Neural cell (in vitro differentiated cells): ENCODE results near the gene BRD2. TPM values are rescaled to one million over a fixed set of nuclear protein-coding genes. Genes with fewer than 3 reads are reported as not detected.
A peak's percentile ranks its signal among the peaks of the same experiment; 100 is the strongest.

Experiments
- H2AFZ ChIP-seq: fragments of 200-600, 300-800 bp; sonication (generic), shearing (Covaris generic); 2 replicates; pipeline ENCODE4 v1.6.0; 2014; ENCODE audit warnings: low read depth, mild to moderate bottlenecking, antibody characterized with exemption, low read length, moderate library complexity
- H3F3A ChIP-seq: fragments of 200-600 bp; shearing (Covaris generic); 2 replicates; pipeline ENCODE4 v1.6.1; 2016; ENCODE audit warnings: mild to moderate bottlenecking, moderate library complexity, mixed read lengths, antibody characterized with exemption, low read length; ENCODE audit not compliant: insufficient read depth, poor library complexity, severe bottlenecking
- H3K27ac ChIP-seq: fragments of 200-600, 300-800 bp; sonication (generic), shearing (Covaris generic); 2 replicates; pipeline ENCODE4 v1.5.1; 2014; ENCODE audit warnings: mild to moderate bottlenecking, low read length, moderate library complexity
- H3K27me3 ChIP-seq: fragments of 300-800, 200-600 bp; sonication (generic), shearing (Covaris generic); 2 replicates; pipeline ENCODE4 v1.6.0; 2014; ENCODE audit warnings: mild to moderate bottlenecking, low read depth, low read length, moderate library complexity; ENCODE audit not compliant: insufficient read depth
- H3K36me3 ChIP-seq: fragments of 300-800, 200-600 bp; sonication (generic), shearing (Covaris generic); 2 replicates; pipeline ENCODE4 v1.5.1; 2014; ENCODE audit warnings: mild to moderate bottlenecking, antibody characterized with exemption, low read length, moderate library complexity; ENCODE audit not compliant: insufficient read depth
- H3K4me2 ChIP-seq: fragments of 300-800, 200-600 bp; sonication (generic), shearing (Covaris generic); 2 replicates; pipeline ENCODE4 v1.6.0; 2014; ENCODE audit warnings: mild to moderate bottlenecking, low read length
- H3K4me3 ChIP-seq: fragments of 300-800, 200-600 bp; sonication (generic), shearing (Covaris generic); 2 replicates; pipeline ENCODE4 v1.5.1; 2014; ENCODE audit warnings: mild to moderate bottlenecking, low read length, moderate library complexity
- H3K79me2 ChIP-seq: fragments of 200-600 bp; shearing (Covaris generic); replicated peaks from 2 replicates; pipeline ENCODE4 v1.6.0; 2014; ENCODE audit warnings: mild to moderate bottlenecking, low read length, moderate library complexity; ENCODE audit not compliant: insufficient read depth
- H3K9ac ChIP-seq: fragments of 300-800, 200-600 bp; sonication (generic), shearing (Covaris generic); 2 replicates; pipeline ENCODE4 v1.6.1; 2016; ENCODE audit warnings: mild to moderate bottlenecking, low read length, mixed read lengths
- H3K9me2 ChIP-seq: fragments of 200-600 bp; shearing (Covaris generic); 2 replicates; pipeline ENCODE4 v1.6.1; 2016; ENCODE audit warnings: mild to moderate bottlenecking, low read length, mixed read lengths; ENCODE audit not compliant: insufficient read depth
- H3K9me3 ChIP-seq: fragments of 200-600, 300-800 bp; sonication (generic), shearing (Covaris generic); 2 replicates; pipeline ENCODE4 v1.6.1; 2016; ENCODE audit warnings: mild to moderate bottlenecking, mixed run types, low read length, moderate library complexity, mixed read lengths
- H4K20me1 ChIP-seq: fragments of 200-600 bp; shearing (Covaris generic); 2 replicates; pipeline ENCODE4 v1.6.1; 2016; ENCODE audit warnings: mild to moderate bottlenecking, mixed run types; ENCODE audit not compliant: insufficient read depth
- EP300 ChIP-seq: fragments of 450-650 bp; conservative IDR thresholded peaks from 2 replicates; pipeline ENCODE4 v1.6.1; 2014; ENCODE audit warnings: antibody characterized with exemption, mild to moderate bottlenecking, moderate library complexity; ENCODE audit not compliant: poor library complexity, severe bottlenecking
- EZH2 ChIP-seq: fragments of 200-600, 300-800 bp; shearing (Covaris generic), sonication (generic); IDR thresholded peaks from 2 replicates; pipeline ENCODE4 v1.6.1; 2014; ENCODE audit warnings: antibody characterized with exemption, low read length, borderline replicate concordance, mild to moderate bottlenecking; ENCODE audit not compliant: insufficient read depth, poor library complexity, severe bottlenecking
- MXI1 ChIP-seq: fragments of 450-650 bp; conservative IDR thresholded peaks from 2 replicates; pipeline ENCODE4 v1.6.1; 2014; ENCODE audit warnings: antibody characterized with exemption, mild to moderate bottlenecking; ENCODE audit not compliant: poor library complexity, severe bottlenecking
- POLR2AphosphoS5 ChIP-seq: IDR thresholded peaks from 2 replicates; pipeline ENCODE4 v1.6.1; 2012
- RAD21 ChIP-seq: fragments of 450-650 bp; conservative IDR thresholded peaks from 2 replicates; pipeline ENCODE4 v1.6.1; 2014; ENCODE audit warnings: antibody characterized with exemption, mild to moderate bottlenecking, moderate library complexity
- SMC3 ChIP-seq: fragments of 450-650 bp; conservative IDR thresholded peaks from 2 replicates; pipeline ENCODE4 v1.6.1; 2014; ENCODE audit warnings: antibody characterized with exemption, mild to moderate bottlenecking, moderate library complexity; ENCODE audit not compliant: poor library complexity
- TAF1 ChIP-seq: IDR thresholded peaks from 2 replicates; pipeline ENCODE4 v1.6.1; 2012; ENCODE audit warnings: low read depth
- polyA plus RNA-seq: library from polyadenylated mRNA; depleted of rRNA; stranded (reverse); fragments of >200 nt; gene quantifications from 2 replicates; pipeline ENCODE4 v1.2.3, GENCODE V29; 2014
- TF ChIP-seq, protein P1 (sequence below): fragments of 450-650 bp; IDR thresholded peaks from 2 replicates; pipeline ENCODE4 v1.5.1; 2014; ENCODE audit warnings: antibody characterized with exemption, mild to moderate bottlenecking, moderate library complexity; ENCODE audit not compliant: poor library complexity, severe bottlenecking
- TF ChIP-seq, protein P2 (sequence below): IDR thresholded peaks from 2 replicates; pipeline ENCODE4 v1.6.1; 2012; ENCODE audit warnings: borderline replicate concordance

BRD2 gene
- polyA plus RNA-seq, 1 donor from 2014 or later: 107 TPM

DNA sequence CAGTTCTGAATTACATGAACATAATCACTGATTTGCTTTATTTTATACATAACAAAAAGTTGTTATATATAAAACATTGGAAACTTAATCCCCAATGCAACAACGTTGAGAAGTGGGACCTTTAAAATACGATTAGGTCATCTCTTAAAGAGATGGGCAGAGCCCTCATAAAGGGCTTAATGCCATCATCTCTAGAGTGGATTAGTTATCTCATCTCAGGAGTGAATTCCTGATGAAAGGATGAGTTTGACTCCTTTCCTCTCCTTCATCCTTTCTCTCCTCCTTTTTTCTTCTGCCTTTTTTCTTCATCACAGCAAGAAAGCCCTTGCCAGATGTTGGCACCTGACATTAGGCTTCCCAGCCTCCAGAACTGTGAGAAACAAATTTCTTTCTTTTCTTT lies 27.1 kb downstream of the BRD2 start:
- no peak overlapping the region for H3K9ac ChIP-seq
- TF ChIP-seq EZH2 (no peak), EP300 (no peak), RAD21 (no peak), MXI1 (no peak), SMC3 (no peak)
- TF ChIP-seq, protein P1, sequence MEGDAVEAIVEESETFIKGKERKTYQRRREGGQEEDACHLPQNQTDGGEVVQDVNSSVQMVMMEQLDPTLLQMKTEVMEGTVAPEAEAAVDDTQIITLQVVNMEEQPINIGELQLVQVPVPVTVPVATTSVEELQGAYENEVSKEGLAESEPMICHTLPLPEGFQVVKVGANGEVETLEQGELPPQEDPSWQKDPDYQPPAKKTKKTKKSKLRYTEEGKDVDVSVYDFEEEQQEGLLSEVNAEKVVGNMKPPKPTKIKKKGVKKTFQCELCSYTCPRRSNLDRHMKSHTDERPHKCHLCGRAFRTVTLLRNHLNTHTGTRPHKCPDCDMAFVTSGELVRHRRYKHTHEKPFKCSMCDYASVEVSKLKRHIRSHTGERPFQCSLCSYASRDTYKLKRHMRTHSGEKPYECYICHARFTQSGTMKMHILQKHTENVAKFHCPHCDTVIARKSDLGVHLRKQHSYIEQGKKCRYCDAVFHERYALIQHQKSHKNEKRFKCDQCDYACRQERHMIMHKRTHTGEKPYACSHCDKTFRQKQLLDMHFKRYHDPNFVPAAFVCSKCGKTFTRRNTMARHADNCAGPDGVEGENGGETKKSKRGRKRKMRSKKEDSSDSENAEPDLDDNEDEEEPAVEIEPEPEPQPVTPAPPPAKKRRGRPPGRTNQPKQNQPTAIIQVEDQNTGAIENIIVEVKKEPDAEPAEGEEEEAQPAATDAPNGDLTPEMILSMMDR: no peak
- H3K9me2 ChIP-seq: no peaks in the 10 kb centered on the region
- no peaks in the 10 kb centered on the region for H3F3A ChIP-seq
- no peaks in the 10 kb centered on the region for H4K20me1 ChIP-seq
- H3K27me3 ChIP-seq: no peaks in the 10 kb centered on the region
- H3K4me3 ChIP-seq: no peak overlapping the region
- no peak overlapping the region for H3K27ac ChIP-seq
- no peak overlapping the region for H3K4me2 ChIP-seq
- H2AFZ ChIP-seq: no peak overlapping the region
- no peaks in the 10 kb centered on the region for H3K36me3 ChIP-seq
- no peaks in the 10 kb centered on the region for H3K9me3 ChIP-seq
- no peaks in the 10 kb centered on the region for H3K79me2 ChIP-seq

DNA sequence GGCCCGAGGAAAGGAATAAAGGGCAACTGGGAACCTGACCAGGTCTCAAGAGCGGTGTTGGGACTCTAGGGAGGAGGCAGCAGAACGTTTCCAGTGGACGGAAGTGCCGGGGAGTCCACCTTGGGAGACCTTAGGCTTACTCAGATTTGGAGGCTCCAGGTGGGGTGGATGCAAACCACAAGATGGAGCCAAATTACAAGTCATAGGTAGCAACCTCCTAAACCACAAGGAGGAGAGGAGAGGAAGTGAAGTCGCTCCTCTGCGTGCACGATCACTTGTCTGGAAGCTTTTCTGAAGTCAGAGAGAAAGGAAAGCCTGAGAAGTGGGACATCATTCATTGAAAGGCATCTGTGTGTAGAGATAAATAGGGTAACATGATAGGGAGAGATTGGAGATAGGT lies 31.7 kb downstream of the BRD2 start:
- Histone ChIP-seq H3F3A (no peaks in the 10 kb centered on the region), H3K9me2 (no peaks in the 10 kb centered on the region), H4K20me1 (no peaks in the 10 kb centered on the region), H3K9ac (no peak overlapping the region), H2AFZ (no peak overlapping the region), H3K36me3 (no peaks in the 10 kb centered on the region), H3K79me2 (no peaks in the 10 kb centered on the region), H3K9me3 (no peaks in the 10 kb centered on the region), H3K27ac (no peak overlapping the region), H3K4me3 (no peak overlapping the region), H3K27me3 (no peaks in the 10 kb centered on the region), H3K4me2 (no peak overlapping the region)
- TF ChIP-seq, protein P2, sequence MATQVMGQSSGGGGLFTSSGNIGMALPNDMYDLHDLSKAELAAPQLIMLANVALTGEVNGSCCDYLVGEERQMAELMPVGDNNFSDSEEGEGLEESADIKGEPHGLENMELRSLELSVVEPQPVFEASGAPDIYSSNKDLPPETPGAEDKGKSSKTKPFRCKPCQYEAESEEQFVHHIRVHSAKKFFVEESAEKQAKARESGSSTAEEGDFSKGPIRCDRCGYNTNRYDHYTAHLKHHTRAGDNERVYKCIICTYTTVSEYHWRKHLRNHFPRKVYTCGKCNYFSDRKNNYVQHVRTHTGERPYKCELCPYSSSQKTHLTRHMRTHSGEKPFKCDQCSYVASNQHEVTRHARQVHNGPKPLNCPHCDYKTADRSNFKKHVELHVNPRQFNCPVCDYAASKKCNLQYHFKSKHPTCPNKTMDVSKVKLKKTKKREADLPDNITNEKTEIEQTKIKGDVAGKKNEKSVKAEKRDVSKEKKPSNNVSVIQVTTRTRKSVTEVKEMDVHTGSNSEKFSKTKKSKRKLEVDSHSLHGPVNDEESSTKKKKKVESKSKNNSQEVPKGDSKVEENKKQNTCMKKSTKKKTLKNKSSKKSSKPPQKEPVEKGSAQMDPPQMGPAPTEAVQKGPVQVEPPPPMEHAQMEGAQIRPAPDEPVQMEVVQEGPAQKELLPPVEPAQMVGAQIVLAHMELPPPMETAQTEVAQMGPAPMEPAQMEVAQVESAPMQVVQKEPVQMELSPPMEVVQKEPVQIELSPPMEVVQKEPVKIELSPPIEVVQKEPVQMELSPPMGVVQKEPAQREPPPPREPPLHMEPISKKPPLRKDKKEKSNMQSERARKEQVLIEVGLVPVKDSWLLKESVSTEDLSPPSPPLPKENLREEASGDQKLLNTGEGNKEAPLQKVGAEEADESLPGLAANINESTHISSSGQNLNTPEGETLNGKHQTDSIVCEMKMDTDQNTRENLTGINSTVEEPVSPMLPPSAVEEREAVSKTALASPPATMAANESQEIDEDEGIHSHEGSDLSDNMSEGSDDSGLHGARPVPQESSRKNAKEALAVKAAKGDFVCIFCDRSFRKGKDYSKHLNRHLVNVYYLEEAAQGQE: no peak
- peak; percentile 16 for TF ChIP-seq SMC3
- TF ChIP-seq TAF1: no peak
- TF ChIP-seq, protein P1: peak; percentile 16
- no peak for TF ChIP-seq RAD21
- no peak for TF ChIP-seq POLR2AphosphoS5
